GM23338 (cell line): ENCODE data around the gene ASB5. TPM values are rescaled to one million over a fixed set of nuclear protein-coding genes. Genes with fewer than 3 reads are reported as not detected.
A peak's percentile ranks its signal among the peaks of the same experiment; 100 is the strongest.

Experiments used
- ATAC-seq: fragments of 200-7000 bp; cut with Tn5 transposase; 3 replicates; pipeline ENCODE4 v1.9.1; 2020
- DNase-seq: peaks from one replicate; pipeline ENCODE4 v3.0.0-alpha.2; 2015; ENCODE audit warnings: low spot score
- H2AFZ ChIP-seq: fragments of 200-600 bp; sonication (generic); 2 replicates; pipeline ENCODE4 v1.8.0; 2016; ENCODE audit warnings: antibody characterized with exemption, mild to moderate bottlenecking, moderate library complexity
- H3F3A ChIP-seq: fragments of 200-600 bp; sonication (generic); replicated peaks from 2 replicates; pipeline ENCODE4 v1.8.0; 2017; ENCODE audit warnings: antibody characterized with exemption, mixed run types, low read depth
- H3K27ac ChIP-seq: fragments of 200-600 bp; sonication (generic); 2 replicates; pipeline ENCODE4 v1.6.1; 2016; ENCODE audit warnings: low read depth
- H3K27me3 ChIP-seq: fragments of 200-600 bp; sonication (generic); 2 replicates; pipeline ENCODE4 v1.8.0; 2016; ENCODE audit warnings: mild to moderate bottlenecking, mixed run types, moderate library complexity; ENCODE audit not compliant: insufficient read depth
- H3K36me3 ChIP-seq: fragments of 200-600 bp; sonication (generic); 2 replicates; pipeline ENCODE4 v1.8.0; 2016; ENCODE audit warnings: mild to moderate bottlenecking; ENCODE audit not compliant: insufficient read depth
- H3K4me1 ChIP-seq: fragments of 200-600 bp; sonication (generic); 2 replicates; pipeline ENCODE4 v1.8.0; 2016; ENCODE audit warnings: mild to moderate bottlenecking, moderate library complexity; ENCODE audit not compliant: insufficient read depth
- H3K4me2 ChIP-seq: fragments of 200-600 bp; sonication (generic); 2 replicates; pipeline ENCODE4 v1.7.1; 2017; ENCODE audit warnings: mixed run types
- H3K4me3 ChIP-seq: fragments of 200-600 bp; sonication (generic); 2 replicates; pipeline ENCODE4 v1.6.1; 2016; ENCODE audit warnings: mixed run types
- H3K79me2 ChIP-seq: fragments of 200-600 bp; sonication (generic); replicated peaks from 2 replicates; pipeline ENCODE4 v1.8.0; 2017; ENCODE audit warnings: mild to moderate bottlenecking; ENCODE audit not compliant: insufficient read depth
- H3K9me2 ChIP-seq: fragments of 200-600 bp; sonication (generic); 2 replicates; pipeline ENCODE4 v1.8.0; 2017; ENCODE audit not compliant: insufficient read depth
- H4K20me1 ChIP-seq: fragments of 200-600 bp; sonication (generic); replicated peaks from 2 replicates; pipeline ENCODE4 v1.8.0; 2017; ENCODE audit warnings: mild to moderate bottlenecking; ENCODE audit not compliant: insufficient read depth
- H3K27ac Mint-ChIP-seq: 2 replicates; pipeline ENCODE4 v1.8.0; 2020; ENCODE audit warnings: inconsistent platforms, mild to moderate bottlenecking, moderate library complexity, mixed read lengths
- H3K27me3 Mint-ChIP-seq: 3 replicates; pipeline ENCODE4 v1.8.0; 2022; ENCODE audit warnings: low read depth, mild to moderate bottlenecking, moderate library complexity, mixed read lengths, inconsistent platforms; ENCODE audit not compliant: insufficient read depth, poor library complexity
- H3K36me3 Mint-ChIP-seq: 3 replicates; pipeline ENCODE4 v1.8.0; 2021; ENCODE audit warnings: low read depth, mild to moderate bottlenecking, inconsistent platforms, moderate library complexity, mixed read lengths
- H3K4me1 Mint-ChIP-seq: 3 replicates; pipeline ENCODE4 v1.8.0; 2020; ENCODE audit warnings: mild to moderate bottlenecking, inconsistent platforms, mixed read lengths
- H3K4me3 Mint-ChIP-seq: 3 replicates; pipeline ENCODE4 v1.8.0; 2021; ENCODE audit warnings: moderate library complexity, mild to moderate bottlenecking, inconsistent platforms, mixed read lengths
- H3K9me3 Mint-ChIP-seq: 3 replicates; pipeline ENCODE4 v1.8.0; 2020; ENCODE audit warnings: moderate library complexity, mild to moderate bottlenecking, inconsistent platforms, mixed read lengths
- CREB1 ChIP-seq: fragments of 250-450 bp; sonication (Bioruptor Pico); IDR thresholded peaks from 2 replicates; pipeline ENCODE4 v1.5.0; 2020; ENCODE audit warnings: low read depth, mild to moderate bottlenecking, moderate library complexity
- EZH2phosphoT487 ChIP-seq: fragments of 200-600 bp; sonication (generic); IDR thresholded peaks from one replicate; pipeline ENCODE4 v1.8.1; 2018; ENCODE audit warnings: antibody characterized with exemption; ENCODE audit not compliant: unreplicated experiment
- NANOG ChIP-seq: IDR thresholded peaks from 2 replicates; pipeline ENCODE4 v1.6.1; 2016; ENCODE audit warnings: antibody characterized with exemption, borderline replicate concordance
- POLR2AphosphoS5 ChIP-seq: IDR thresholded peaks from 2 replicates; pipeline ENCODE4 v1.6.1; 2016; ENCODE audit warnings: antibody characterized with exemption, low read depth
- STAT1 ChIP-seq: IDR thresholded peaks from one replicate; pipeline ENCODE4 v1.6.1; 2016; ENCODE audit warnings: antibody characterized with exemption; ENCODE audit not compliant: unreplicated experiment
- ZNF114 ChIP-seq: fragments of 250-450 bp; sonication (Bioruptor Pico); IDR thresholded peaks from 2 replicates; pipeline ENCODE4 v1.5.0; 2020; ENCODE audit warnings: mild to moderate bottlenecking, moderate library complexity
- polyA plus RNA-seq: library from polyadenylated mRNA; unstranded; fragments of >200 nt; fragmentation: Nextera tagmentation; extraction: Ambion mirVana; gene quantifications from 2 replicates; pipeline ENCODE4 v1.2.1, GENCODE V29; 2016
- total RNA-seq: library from RNA; depleted of rRNA; stranded (reverse); fragments of >200 nt; shearing (Covaris generic); gene quantifications from 2 replicates; pipeline ENCODE4 v1.2.3, GENCODE V29; 2014
- TF ChIP-seq, protein P1 (sequence below): IDR thresholded peaks from one replicate; pipeline ENCODE4 v1.6.1; 2018; ENCODE audit warnings: antibody characterized with exemption; ENCODE audit not compliant: unreplicated experiment
- TF ChIP-seq, protein P2 (sequence below), 2 experiments: fragments of 200-600 bp in 1 of 2; sonication (generic) in 1 of 2; conservative IDR thresholded peaks; 2 replicates each; pipeline versions ENCODE4 v1.5.1 to v1.6.1; 2016 to 2017; ENCODE audit warnings: antibody characterized with exemption in 2 of 2, low read depth in 2 of 2, mild to moderate bottlenecking in 2 of 2, moderate library complexity in 1 of 2
- TF ChIP-seq, protein P3 (sequence below): fragments of 250-450 bp; sonication (Bioruptor Pico); IDR thresholded peaks from 2 replicates; pipeline ENCODE4 v1.5.0; 2020; ENCODE audit warnings: mild to moderate bottlenecking, moderate library complexity

ASB5 gene
- total and polyA plus RNA-seq, 2 experiments from 2014 or later, result not detected

DNA sequence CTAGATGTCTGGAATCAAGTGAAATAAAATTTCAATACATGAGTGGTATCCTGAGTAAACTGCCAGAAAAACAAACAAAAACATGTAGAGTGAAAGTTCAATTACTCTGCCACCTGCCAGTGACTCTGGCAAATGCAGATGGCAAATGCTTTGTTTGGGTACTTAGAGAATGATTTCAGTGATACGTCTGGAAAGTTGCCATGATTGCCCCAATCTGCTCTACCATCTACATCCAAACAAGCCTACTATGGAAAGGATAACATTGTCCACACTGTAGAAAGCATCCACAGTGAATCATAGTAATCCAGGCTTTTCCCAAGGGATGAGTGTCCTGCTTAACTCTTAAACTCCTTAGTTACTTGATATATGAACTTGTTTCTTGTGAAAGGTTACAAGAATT, 77.0 kb downstream of the ASB5 start:
- Histone ChIP-seq H4K20me1 (no peaks in the 10 kb centered on the region), H3K4me3 (no peak overlapping the region), H3K27ac (no peak overlapping the region), H3K4me2 (no peak overlapping the region), H3K9me2 (no peaks in the 10 kb centered on the region), H2AFZ (no peak overlapping the region), H3K27me3 (no peaks in the 10 kb centered on the region), H3K36me3 (no peaks in the 10 kb centered on the region), H3K4me1 (peaks cover 4% of the 10 kb centered on the region), H3F3A (peaks cover 5% of the 10 kb centered on the region; the same call in 1 of the 2 replicates), H3K79me2 (no peaks in the 10 kb centered on the region)
- TF ChIP-seq, protein P1, sequence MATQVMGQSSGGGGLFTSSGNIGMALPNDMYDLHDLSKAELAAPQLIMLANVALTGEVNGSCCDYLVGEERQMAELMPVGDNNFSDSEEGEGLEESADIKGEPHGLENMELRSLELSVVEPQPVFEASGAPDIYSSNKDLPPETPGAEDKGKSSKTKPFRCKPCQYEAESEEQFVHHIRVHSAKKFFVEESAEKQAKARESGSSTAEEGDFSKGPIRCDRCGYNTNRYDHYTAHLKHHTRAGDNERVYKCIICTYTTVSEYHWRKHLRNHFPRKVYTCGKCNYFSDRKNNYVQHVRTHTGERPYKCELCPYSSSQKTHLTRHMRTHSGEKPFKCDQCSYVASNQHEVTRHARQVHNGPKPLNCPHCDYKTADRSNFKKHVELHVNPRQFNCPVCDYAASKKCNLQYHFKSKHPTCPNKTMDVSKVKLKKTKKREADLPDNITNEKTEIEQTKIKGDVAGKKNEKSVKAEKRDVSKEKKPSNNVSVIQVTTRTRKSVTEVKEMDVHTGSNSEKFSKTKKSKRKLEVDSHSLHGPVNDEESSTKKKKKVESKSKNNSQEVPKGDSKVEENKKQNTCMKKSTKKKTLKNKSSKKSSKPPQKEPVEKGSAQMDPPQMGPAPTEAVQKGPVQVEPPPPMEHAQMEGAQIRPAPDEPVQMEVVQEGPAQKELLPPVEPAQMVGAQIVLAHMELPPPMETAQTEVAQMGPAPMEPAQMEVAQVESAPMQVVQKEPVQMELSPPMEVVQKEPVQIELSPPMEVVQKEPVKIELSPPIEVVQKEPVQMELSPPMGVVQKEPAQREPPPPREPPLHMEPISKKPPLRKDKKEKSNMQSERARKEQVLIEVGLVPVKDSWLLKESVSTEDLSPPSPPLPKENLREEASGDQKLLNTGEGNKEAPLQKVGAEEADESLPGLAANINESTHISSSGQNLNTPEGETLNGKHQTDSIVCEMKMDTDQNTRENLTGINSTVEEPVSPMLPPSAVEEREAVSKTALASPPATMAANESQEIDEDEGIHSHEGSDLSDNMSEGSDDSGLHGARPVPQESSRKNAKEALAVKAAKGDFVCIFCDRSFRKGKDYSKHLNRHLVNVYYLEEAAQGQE, result no peak
- TF ChIP-seq POLR2AphosphoS5 (no peak), EZH2phosphoT487 (no peak), CREB1 (CRISPR knock-in tag) (no peak), ZNF114 (no peak), NANOG (no peak), STAT1 (no peak)
- TF ChIP-seq, protein P2, sequence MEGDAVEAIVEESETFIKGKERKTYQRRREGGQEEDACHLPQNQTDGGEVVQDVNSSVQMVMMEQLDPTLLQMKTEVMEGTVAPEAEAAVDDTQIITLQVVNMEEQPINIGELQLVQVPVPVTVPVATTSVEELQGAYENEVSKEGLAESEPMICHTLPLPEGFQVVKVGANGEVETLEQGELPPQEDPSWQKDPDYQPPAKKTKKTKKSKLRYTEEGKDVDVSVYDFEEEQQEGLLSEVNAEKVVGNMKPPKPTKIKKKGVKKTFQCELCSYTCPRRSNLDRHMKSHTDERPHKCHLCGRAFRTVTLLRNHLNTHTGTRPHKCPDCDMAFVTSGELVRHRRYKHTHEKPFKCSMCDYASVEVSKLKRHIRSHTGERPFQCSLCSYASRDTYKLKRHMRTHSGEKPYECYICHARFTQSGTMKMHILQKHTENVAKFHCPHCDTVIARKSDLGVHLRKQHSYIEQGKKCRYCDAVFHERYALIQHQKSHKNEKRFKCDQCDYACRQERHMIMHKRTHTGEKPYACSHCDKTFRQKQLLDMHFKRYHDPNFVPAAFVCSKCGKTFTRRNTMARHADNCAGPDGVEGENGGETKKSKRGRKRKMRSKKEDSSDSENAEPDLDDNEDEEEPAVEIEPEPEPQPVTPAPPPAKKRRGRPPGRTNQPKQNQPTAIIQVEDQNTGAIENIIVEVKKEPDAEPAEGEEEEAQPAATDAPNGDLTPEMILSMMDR (conservative IDR thresholded peaks at IDR 0.05; ENCODE audit: low read depth in 2 of 2), result peak; percentile 14 to 22; a peak in 1 of 4 replicates
- DNase-seq, result no peak
- no peak overlapping the region for H3K4me3 Mint-ChIP-seq
- H3K9me3 Mint-ChIP-seq, result no peaks in the 10 kb centered on the region
- H3K27ac Mint-ChIP-seq, result no peak overlapping the region
- H3K4me1 Mint-ChIP-seq, result peaks cover 40% of the 10 kb centered on the region
- peaks cover 2% of the 10 kb centered on the region for H3K27me3 Mint-ChIP-seq
- H3K36me3 Mint-ChIP-seq, result no peaks in the 10 kb centered on the region
- ATAC-seq, result no peak

DNA sequence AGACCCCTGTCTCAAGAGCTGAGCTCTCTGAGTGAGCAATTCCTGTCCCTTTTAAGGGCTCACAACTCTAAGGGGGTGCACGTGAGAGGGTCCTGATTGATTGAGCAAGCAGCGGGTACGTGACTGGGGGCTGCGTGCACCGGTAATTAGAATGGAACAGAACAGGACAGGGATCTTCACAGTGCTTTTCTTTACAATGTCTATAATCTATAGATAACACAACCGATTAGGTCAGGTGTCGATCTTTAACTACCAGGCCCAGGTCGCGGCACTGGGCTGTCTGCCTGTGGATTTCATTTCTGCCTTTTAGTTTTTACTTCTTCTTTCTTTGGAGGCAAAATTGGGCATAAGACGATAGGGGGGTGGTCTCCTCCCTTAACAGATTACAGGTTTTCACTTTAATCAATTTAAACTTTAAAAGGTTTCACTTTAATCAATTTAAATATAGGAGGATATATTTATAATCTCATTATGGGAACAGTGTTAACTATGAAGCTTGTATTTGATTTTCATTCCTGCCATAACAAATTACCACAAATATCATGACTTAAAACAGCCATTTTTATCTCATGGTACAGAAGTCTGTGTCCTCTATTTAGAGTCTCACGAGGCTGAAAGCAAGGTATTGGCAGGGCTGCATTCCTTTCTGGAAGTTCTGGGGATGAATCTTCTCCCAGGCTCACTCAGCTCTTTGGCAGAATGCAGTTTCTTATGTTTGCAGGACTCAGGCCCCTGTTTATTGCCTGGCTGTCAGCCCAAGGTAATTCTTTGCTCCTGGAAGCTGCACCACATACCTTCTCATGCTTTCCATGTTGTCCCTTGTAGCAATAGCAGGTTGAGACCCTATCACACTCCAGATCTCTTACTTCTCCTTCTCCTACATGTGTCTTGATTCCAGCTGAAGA, 78.9 kb downstream of the ASB5 start:
- peaks cover 52% of the 10 kb centered on the region for H3K4me1 Mint-ChIP-seq
- Histone ChIP-seq H2AFZ (no peak overlapping the region), H3K4me3 (no peak overlapping the region), H4K20me1 (no peaks in the 10 kb centered on the region), H3K27ac (no peak overlapping the region), H3K79me2 (no peaks in the 10 kb centered on the region), H3F3A (peaks cover 4% of the 10 kb centered on the region; the same call in 1 of the 2 replicates), H3K9me2 (no peaks in the 10 kb centered on the region), H3K4me1 (peaks cover 15% of the 10 kb centered on the region), H3K36me3 (no peaks in the 10 kb centered on the region), H3K27me3 (no peaks in the 10 kb centered on the region), H3K4me2 (no peak overlapping the region)
- H3K4me3 Mint-ChIP-seq, result no peak overlapping the region
- H3K36me3 Mint-ChIP-seq, result no peaks in the 10 kb centered on the region
- no peaks in the 10 kb centered on the region for H3K9me3 Mint-ChIP-seq
- ATAC-seq (no peak), DNase-seq (no peak)
- peaks cover under 1% of the 10 kb centered on the region for H3K27me3 Mint-ChIP-seq
- no peak overlapping the region for H3K27ac Mint-ChIP-seq
- TF ChIP-seq, protein P3, sequence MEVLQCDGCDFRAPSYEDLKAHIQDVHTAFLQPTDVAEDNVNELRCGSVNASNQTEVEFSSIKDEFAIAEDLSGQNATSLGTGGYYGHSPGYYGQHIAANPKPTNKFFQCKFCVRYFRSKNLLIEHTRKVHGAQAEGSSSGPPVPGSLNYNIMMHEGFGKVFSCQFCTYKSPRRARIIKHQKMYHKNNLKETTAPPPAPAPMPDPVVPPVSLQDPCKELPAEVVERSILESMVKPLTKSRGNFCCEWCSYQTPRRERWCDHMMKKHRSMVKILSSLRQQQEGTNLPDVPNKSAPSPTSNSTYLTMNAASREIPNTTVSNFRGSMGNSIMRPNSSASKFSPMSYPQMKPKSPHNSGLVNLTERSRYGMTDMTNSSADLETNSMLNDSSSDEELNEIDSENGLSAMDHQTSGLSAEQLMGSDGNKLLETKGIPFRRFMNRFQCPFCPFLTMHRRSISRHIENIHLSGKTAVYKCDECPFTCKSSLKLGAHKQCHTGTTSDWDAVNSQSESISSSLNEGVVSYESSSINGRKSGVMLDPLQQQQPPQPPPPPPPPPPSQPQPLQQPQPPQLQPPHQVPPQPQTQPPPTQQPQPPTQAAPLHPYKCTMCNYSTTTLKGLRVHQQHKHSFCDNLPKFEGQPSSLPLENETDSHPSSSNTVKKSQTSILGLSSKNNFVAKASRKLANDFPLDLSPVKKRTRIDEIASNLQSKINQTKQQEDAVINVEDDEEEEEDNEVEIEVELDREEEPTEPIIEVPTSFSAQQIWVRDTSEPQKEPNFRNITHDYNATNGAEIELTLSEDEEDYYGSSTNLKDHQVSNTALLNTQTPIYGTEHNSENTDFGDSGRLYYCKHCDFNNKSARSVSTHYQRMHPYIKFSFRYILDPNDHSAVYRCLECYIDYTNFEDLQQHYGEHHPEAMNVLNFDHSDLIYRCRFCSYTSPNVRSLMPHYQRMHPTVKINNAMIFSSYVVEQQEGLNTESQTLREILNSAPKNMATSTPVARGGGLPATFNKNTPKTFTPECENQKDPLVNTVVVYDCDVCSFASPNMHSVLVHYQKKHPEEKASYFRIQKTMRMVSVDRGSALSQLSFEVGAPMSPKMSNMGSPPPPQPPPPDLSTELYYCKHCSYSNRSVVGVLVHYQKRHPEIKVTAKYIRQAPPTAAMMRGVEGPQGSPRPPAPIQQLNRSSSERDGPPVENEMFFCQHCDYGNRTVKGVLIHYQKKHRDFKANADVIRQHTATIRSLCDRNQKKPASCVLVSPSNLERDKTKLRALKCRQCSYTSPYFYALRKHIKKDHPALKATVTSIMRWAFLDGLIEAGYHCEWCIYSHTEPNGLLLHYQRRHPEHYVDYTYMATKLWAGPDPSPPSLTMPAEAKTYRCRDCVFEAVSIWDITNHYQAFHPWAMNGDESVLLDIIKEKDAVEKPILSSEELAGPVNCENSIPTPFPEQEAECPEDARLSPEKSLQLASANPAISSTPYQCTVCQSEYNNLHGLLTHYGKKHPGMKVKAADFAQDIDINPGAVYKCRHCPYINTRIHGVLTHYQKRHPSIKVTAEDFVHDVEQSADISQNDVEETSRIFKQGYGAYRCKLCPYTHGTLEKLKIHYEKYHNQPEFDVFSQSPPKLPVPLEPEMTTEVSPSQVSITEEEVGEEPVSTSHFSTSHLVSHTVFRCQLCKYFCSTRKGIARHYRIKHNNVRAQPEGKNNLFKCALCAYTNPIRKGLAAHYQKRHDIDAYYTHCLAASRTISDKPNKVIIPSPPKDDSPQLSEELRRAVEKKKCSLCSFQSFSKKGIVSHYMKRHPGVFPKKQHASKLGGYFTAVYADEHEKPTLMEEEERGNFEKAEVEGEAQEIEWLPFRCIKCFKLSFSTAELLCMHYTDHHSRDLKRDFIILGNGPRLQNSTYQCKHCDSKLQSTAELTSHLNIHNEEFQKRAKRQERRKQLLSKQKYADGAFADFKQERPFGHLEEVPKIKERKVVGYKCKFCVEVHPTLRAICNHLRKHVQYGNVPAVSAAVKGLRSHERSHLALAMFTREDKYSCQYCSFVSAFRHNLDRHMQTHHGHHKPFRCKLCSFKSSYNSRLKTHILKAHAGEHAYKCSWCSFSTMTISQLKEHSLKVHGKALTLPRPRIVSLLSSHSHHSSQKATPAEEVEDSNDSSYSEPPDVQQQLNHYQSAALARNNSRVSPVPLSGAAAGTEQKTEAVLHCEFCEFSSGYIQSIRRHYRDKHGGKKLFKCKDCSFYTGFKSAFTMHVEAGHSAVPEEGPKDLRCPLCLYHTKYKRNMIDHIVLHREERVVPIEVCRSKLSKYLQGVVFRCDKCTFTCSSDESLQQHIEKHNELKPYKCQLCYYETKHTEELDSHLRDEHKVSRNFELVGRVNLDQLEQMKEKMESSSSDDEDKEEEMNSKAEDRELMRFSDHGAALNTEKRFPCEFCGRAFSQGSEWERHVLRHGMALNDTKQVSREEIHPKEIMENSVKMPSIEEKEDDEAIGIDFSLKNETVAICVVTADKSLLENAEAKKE (CRISPR knock-in tag), result no peak
